ENCODE data around the gene CSMD2.

The CSMD2 gene

GRCh38 chr1:33501309-33501708 is 663.7 kb downstream of the CSMD2 start:
- no peak overlapping the region for H3K9ac ChIP-seq (ENCODE audit: low read length)
- no peak overlapping the region for H3K27ac ChIP-seq (ENCODE audit: low read depth, low read length)
- no peaks in the 10 kb centered on the region for H3K27me3 ChIP-seq (ENCODE audit: control insufficient read depth, insufficient read depth, low read length)
- no peaks in the 10 kb centered on the region for H3K4me1 ChIP-seq (ENCODE audit: control insufficient read depth, insufficient read depth, low read length)
- peaks cover 8% of the 10 kb centered on the region; the same call in 1 of the 2 replicates for H3K36me3 ChIP-seq (ENCODE audit: control insufficient read depth, insufficient read depth, low read length)
- H3K4me3 ChIP-seq (ENCODE audit: low read depth, low read length) = no peak overlapping the region
- H3K9me3 ChIP-seq (ENCODE audit: control insufficient read depth, insufficient read depth, low read depth, low read length) = peaks cover 15% of the 10 kb centered on the region

- Histone ChIP-seq H3K27me3 (ENCODE audit: control insufficient read depth, insufficient read depth, low read length) (no peaks in the 10 kb centered on the region), H3K9ac (ENCODE audit: low read length) (no peak overlapping the region), H3K36me3 (ENCODE audit: control insufficient read depth, insufficient read depth, low read length) (peaks cover 14% of the 10 kb centered on the region), H3K4me1 (ENCODE audit: control insufficient read depth, insufficient read depth, low read length) (no peaks in the 10 kb centered on the region), H3K9me3 (ENCODE audit: control insufficient read depth, insufficient read depth, low read depth, low read length) (peaks cover 23% of the 10 kb centered on the region), H3K4me3 (ENCODE audit: low read depth, low read length) (no peak overlapping the region), H3K27ac (ENCODE audit: low read depth, low read length) (no peak overlapping the region)
Observed at GRCh38 chr1:33500547-33500946, 664.5 kb downstream of the CSMD2 start.

DNA sequence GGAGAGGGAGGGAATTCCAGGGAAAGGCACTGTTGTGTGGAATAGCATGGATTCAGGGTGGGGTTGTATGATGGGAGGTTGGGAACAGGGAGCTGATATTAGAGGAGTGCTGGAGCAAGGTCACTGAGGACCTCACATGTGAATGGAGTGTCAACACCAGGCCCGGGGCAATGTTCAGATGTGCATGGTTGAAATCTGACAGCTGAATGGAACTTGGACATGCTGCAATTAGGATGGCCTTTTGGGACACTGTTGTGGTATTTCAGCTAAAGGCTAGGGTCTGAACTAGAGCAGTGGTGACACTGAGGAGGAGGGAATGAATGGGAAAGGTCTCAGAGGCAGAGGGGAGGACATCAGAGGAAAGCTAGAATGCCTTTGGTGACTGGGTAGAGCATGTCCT is 667.6 kb downstream of the CSMD2 start:
- H3K9me3 ChIP-seq (ENCODE audit: control insufficient read depth, insufficient read depth, low read depth, low read length) = peaks cover 52% of the 10 kb centered on the region
- peaks cover 42% of the 10 kb centered on the region for H3K36me3 ChIP-seq (ENCODE audit: control insufficient read depth, insufficient read depth, low read length)

DNA sequence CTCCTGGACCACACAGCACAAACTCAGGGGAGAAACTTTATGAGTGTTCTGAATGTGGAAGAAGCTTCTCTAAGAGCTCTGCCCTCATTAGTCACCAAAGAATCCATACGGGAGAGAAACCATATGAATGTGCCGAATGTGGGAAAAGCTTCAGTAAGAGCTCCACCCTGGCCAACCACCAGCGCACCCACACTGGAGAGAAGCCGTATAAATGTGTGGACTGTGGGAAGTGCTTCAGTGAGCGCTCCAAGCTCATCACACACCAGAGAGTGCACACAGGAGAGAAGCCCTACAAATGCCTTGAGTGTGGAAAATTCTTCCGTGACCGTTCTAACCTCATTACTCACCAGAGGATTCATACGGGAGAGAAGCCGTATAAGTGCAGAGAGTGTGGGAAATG is 670.1 kb downstream of the CSMD2 start:
- Histone ChIP-seq H3K4me3 (ENCODE audit: low read depth, low read length) (no peak overlapping the region), H3K4me1 (ENCODE audit: control insufficient read depth, insufficient read depth, low read length) (no peaks in the 10 kb centered on the region), H3K27ac (ENCODE audit: low read depth, low read length) (no peak overlapping the region), H3K27me3 (ENCODE audit: control insufficient read depth, insufficient read depth, low read length) (no peaks in the 10 kb centered on the region), H3K36me3 (ENCODE audit: control insufficient read depth, insufficient read depth, low read length) (peaks cover 63% of the 10 kb centered on the region), H3K9ac (ENCODE audit: low read length) (no peak overlapping the region), H3K9me3 (ENCODE audit: control insufficient read depth, insufficient read depth, low read depth, low read length) (peaks cover 61% of the 10 kb centered on the region)

More for the DNA sequence above, 667.6 kb downstream of the CSMD2 start:
- Histone ChIP-seq H3K4me1 (ENCODE audit: control insufficient read depth, insufficient read depth, low read length) (no peaks in the 10 kb centered on the region), H3K27me3 (ENCODE audit: control insufficient read depth, insufficient read depth, low read length) (no peaks in the 10 kb centered on the region), H3K4me3 (ENCODE audit: low read depth, low read length) (no peak overlapping the region), H3K27ac (ENCODE audit: low read depth, low read length) (no peak overlapping the region), H3K9ac (ENCODE audit: low read length) (no peak overlapping the region)

GRCh38 chr1:33488624-33489023 is 676.4 kb downstream of the CSMD2 start:
- Histone ChIP-seq H3K4me1 (ENCODE audit: control insufficient read depth, insufficient read depth, low read length) (no peaks in the 10 kb centered on the region), H3K9ac (ENCODE audit: low read length) (no peak overlapping the region), H3K4me3 (ENCODE audit: low read depth, low read length) (no peak overlapping the region), H3K9me3 (ENCODE audit: control insufficient read depth, insufficient read depth, low read depth, low read length) (peaks cover 19% of the 10 kb centered on the region), H3K27me3 (ENCODE audit: control insufficient read depth, insufficient read depth, low read length) (no peaks in the 10 kb centered on the region), H3K36me3 (ENCODE audit: control insufficient read depth, insufficient read depth, low read length) (peaks cover 43% of the 10 kb centered on the region), H3K27ac (ENCODE audit: low read depth, low read length) (no peak overlapping the region)

- Histone ChIP-seq H3K4me3 (ENCODE audit: low read depth, low read length) (no peak overlapping the region), H3K27ac (ENCODE audit: low read depth, low read length) (no peak overlapping the region), H3K36me3 (ENCODE audit: control insufficient read depth, insufficient read depth, low read length) (peaks cover 15% of the 10 kb centered on the region), H3K9ac (ENCODE audit: low read length) (no peak overlapping the region), H3K9me3 (ENCODE audit: control insufficient read depth, insufficient read depth, low read depth, low read length) (no peaks in the 10 kb centered on the region), H3K4me1 (ENCODE audit: control insufficient read depth, insufficient read depth, low read length) (no peaks in the 10 kb centered on the region), H3K27me3 (ENCODE audit: control insufficient read depth, insufficient read depth, low read length) (no peaks in the 10 kb centered on the region)
Observed at GRCh38 chr1:33482412-33482811, 682.6 kb downstream of the CSMD2 start.

DNA sequence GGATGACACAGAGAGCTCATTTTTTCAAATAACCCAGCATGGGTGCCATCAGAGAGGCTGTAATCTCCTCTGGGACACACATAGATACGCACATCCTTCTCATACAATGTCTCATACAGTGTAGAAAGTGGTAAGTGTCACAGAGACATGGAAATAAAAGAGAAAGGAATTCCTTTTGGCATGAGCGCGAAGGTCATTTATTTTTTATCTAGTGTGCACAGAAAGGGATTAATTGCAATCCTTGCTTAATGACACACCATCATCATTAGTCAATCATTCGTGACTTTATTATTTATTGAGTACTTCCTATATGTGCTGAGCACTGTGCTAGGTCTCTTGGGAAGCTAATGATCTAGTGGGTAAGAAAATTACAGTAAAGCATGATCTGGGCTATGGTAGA is 687.6 kb downstream of the CSMD2 start:
- peaks cover 15% of the 10 kb centered on the region for H3K36me3 ChIP-seq (ENCODE audit: control insufficient read depth, insufficient read depth, low read length)
- no peak overlapping the region for H3K9ac ChIP-seq (ENCODE audit: low read length)
- 0 out of 2 replicates have a peak, but pooled peaks cover 3% of the 10 kb centered on the region for H3K4me1 ChIP-seq (ENCODE audit: control insufficient read depth, insufficient read depth, low read length)
- H3K27me3 ChIP-seq (ENCODE audit: control insufficient read depth, insufficient read depth, low read length) = no peaks in the 10 kb centered on the region
- H3K4me3 ChIP-seq (ENCODE audit: low read depth, low read length) = no peak overlapping the region
- H3K27ac ChIP-seq (ENCODE audit: low read depth, low read length) = no peak overlapping the region
- no peaks in the 10 kb centered on the region for H3K9me3 ChIP-seq (ENCODE audit: control insufficient read depth, insufficient read depth, low read depth, low read length)

GRCh38 chr1:33473900-33474299 is 691.1 kb downstream of the CSMD2 start:
- H3K4me3 ChIP-seq (ENCODE audit: low read depth, low read length) = no peak overlapping the region

DNA sequence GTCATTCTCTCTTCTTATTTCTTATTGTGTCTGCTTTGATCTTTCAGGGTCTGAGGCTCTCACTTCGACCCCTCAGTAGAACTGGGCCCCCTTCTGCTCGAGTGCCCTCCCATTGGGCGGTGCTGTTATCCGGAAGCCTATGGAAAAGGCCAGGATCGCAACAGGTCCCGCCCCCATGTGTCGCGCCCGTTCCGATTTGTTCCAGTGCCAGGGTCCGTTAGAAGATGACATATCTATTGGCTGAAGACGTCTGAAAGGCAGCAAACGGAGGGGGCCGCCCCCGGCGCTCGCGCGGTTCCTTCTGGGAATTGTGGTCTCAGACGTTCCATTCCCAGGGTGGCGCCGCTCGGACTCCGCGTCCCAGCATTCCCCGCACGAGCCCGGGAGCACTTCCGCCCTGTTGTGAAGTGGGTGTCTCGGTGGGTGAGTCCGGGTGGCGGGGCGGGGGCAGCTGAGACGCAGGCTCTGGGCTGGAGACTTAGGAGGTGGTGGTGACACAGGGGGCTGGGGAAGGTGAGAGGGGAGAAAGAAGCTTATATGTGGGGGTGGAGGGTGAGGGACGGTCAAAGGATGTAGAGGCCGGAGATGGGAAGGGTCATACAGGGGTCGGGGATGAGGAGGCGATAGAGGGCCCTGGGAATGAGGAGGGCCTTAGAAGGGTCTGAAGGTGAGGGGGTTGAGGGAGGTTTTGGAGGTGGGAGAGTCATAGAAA is 692.6 kb downstream of the CSMD2 start, which contains the start of gene ZSCAN20:
Gene ZSCAN20 (plus strand): TSS at position 377 of the 712 bp plus-strand sequence. CDS start 6,644 bp downstream, outside the sequence.
- H3K4me3 ChIP-seq (ENCODE audit: low read depth, low read length) = peak within 1 kb of the TSS; percentile 85
- no peak within 1 kb of the TSS for H3K27ac ChIP-seq (ENCODE audit: low read depth, low read length)
- H3K9ac ChIP-seq (ENCODE audit: low read length) = peak within 1 kb of the TSS; percentile 77
- no peaks in the 10 kb centered on the region for H3K9me3 ChIP-seq (ENCODE audit: control insufficient read depth, insufficient read depth, low read depth, low read length)
- H3K36me3 ChIP-seq (ENCODE audit: control insufficient read depth, insufficient read depth, low read length) = no peaks in the 10 kb centered on the region
- peaks cover 14% of the 10 kb centered on the region for H3K4me1 ChIP-seq (ENCODE audit: control insufficient read depth, insufficient read depth, low read length)
- H3K27me3 ChIP-seq (ENCODE audit: control insufficient read depth, insufficient read depth, low read length) = no peaks in the 10 kb centered on the region

More at GRCh38 chr1:33473900-33474299, 691.1 kb downstream of the CSMD2 start:
- H3K27ac ChIP-seq (ENCODE audit: low read depth, low read length) = no peak overlapping the region
- no peaks in the 10 kb centered on the region for H3K9me3 ChIP-seq (ENCODE audit: control insufficient read depth, insufficient read depth, low read depth, low read length)
- no peak overlapping the region for H3K9ac ChIP-seq (ENCODE audit: low read length)
- no peaks in the 10 kb centered on the region for H3K27me3 ChIP-seq (ENCODE audit: control insufficient read depth, insufficient read depth, low read length)
- H3K4me1 ChIP-seq (ENCODE audit: control insufficient read depth, insufficient read depth, low read length) = peaks cover 8% of the 10 kb centered on the region
- H3K36me3 ChIP-seq (ENCODE audit: control insufficient read depth, insufficient read depth, low read length) = no peaks in the 10 kb centered on the region

GRCh38 chr1:33471416-33471815 is 693.6 kb downstream of the CSMD2 start:
- Histone ChIP-seq H3K4me3 (ENCODE audit: low read depth, low read length) (no peak overlapping the region), H3K27ac (ENCODE audit: low read depth, low read length) (no peak overlapping the region)

DNA sequence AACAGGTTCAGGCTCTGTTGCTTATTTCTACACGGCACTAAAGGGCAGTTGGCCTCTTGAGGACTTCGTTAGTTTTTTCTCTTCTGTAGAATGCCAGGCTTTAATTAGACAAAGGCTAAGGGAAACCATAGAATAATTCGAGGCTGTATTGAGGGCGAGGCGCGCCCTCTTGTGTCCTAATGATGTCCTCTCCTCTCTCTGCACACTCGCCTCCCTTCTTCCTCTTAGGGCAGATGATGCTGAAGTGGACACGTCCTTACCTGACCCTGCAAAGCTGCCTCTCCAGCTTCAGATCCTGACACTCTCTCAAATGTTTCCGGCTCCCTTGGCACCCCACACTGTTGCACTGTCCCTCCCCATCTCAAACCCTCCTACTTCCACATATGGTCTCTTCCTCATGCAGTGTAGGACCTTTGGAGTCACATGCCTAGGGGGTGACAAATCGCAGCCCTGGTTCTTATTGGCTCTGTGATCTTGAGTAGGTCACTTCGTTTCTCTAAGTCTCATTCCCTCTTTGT is 694.5 kb downstream of the CSMD2 start:
- Histone ChIP-seq H3K9ac (ENCODE audit: low read length) (no peak overlapping the region), H3K9me3 (ENCODE audit: control insufficient read depth, insufficient read depth, low read depth, low read length) (no peaks in the 10 kb centered on the region), H3K27ac (ENCODE audit: low read depth, low read length) (no peak overlapping the region), H3K4me3 (ENCODE audit: low read depth, low read length) (no peak overlapping the region), H3K36me3 (ENCODE audit: control insufficient read depth, insufficient read depth, low read length) (no peaks in the 10 kb centered on the region), H3K4me1 (ENCODE audit: control insufficient read depth, insufficient read depth, low read length) (peaks cover 14% of the 10 kb centered on the region), H3K27me3 (ENCODE audit: control insufficient read depth, insufficient read depth, low read length) (no peaks in the 10 kb centered on the region)

More at GRCh38 chr1:33471416-33471815, 693.6 kb downstream of the CSMD2 start:
- peaks cover 14% of the 10 kb centered on the region for H3K4me1 ChIP-seq (ENCODE audit: control insufficient read depth, insufficient read depth, low read length)
- H3K36me3 ChIP-seq (ENCODE audit: control insufficient read depth, insufficient read depth, low read length) = no peaks in the 10 kb centered on the region
- H3K9me3 ChIP-seq (ENCODE audit: control insufficient read depth, insufficient read depth, low read depth, low read length) = no peaks in the 10 kb centered on the region
- H3K27me3 ChIP-seq (ENCODE audit: control insufficient read depth, insufficient read depth, low read length) = no peaks in the 10 kb centered on the region
- H3K9ac ChIP-seq (ENCODE audit: low read length) = no peak overlapping the region
